HEK293 (cell line): ENCODE data around the gene IRF1.

Experiments
- CTCF ChIA-PET: fragments of 350-600 bp; formaldehyde crosslinking; extraction: SDS; loops from one replicate; lab custom pipeline; 2021; ENCODE audit warnings: antibody characterized with exemption; lab: Yijun Ruan, JAX
- POLR2A ChIA-PET: fragments of 300-600 bp; formaldehyde crosslinking; extraction: SDS; loops from one replicate; lab custom pipeline; 2020; ENCODE audit warnings: antibody characterized with exemption, inconsistent platforms; lab: Yijun Ruan, JAX
- H3K27ac ChIP-seq: fragments of 200-500 bp; sonication (Bioruptor generic); 2 replicates; pipeline ENCODE4 v1.5.1; 2014; ENCODE audit warnings: low read depth, low read length, control low read depth, inconsistent platforms; ENCODE audit errors: extremely low read depth
- H3K36me3 ChIP-seq, 2 experiments: fragments of 200-500 bp in 1 of 2; sonication (Bioruptor generic) in 1 of 2; 1 replicate in 1 of 2; 2 replicates in 1 of 2; pipeline ENCODE4 v1.5.1; 2014 to 2017; ENCODE audit warnings: inconsistent platforms in 2 of 2, low read length in 2 of 2; ENCODE audit not compliant: control insufficient read depth in 2 of 2, insufficient read depth in 1 of 2
- H3K4me1 ChIP-seq: fragments of 200-500 bp; sonication (Bioruptor generic); 2 replicates; pipeline ENCODE4 v1.5.1; 2014; ENCODE audit warnings: mild to moderate bottlenecking, low read length, inconsistent platforms; ENCODE audit not compliant: control insufficient read depth, insufficient read depth
- H3K4me3 ChIP-seq: 2 replicates; pipeline ENCODE4 v1.5.1; 2011; ENCODE audit warnings: low read depth, mild to moderate bottlenecking, control low read depth, low read length, moderate library complexity
- H3K9me3 ChIP-seq: fragments of 200-500 bp; sonication (Bioruptor generic); 2 replicates; pipeline ENCODE4 v1.5.1; 2014; ENCODE audit warnings: low read depth, low read length, inconsistent platforms; ENCODE audit not compliant: control insufficient read depth, insufficient read depth
- FEZF1 ChIP-seq: fragments of 450-650 bp; formaldehyde crosslinking; IDR thresholded peaks from 2 replicates; pipeline ENCODE4 v1.5.1; 2016; ENCODE audit warnings: missing biosample characterization, missing genetic modification characterization
- KLF16 ChIP-seq: fragments of 450-650 bp; formaldehyde crosslinking; IDR thresholded peaks from 2 replicates; pipeline ENCODE4 v1.5.1; 2017; ENCODE audit warnings: missing biosample characterization, missing genetic modification characterization
- MZF1 ChIP-seq: fragments of 450-650 bp; formaldehyde crosslinking; IDR thresholded peaks from 2 replicates; pipeline ENCODE4 v1.5.1; 2017; ENCODE audit warnings: missing biosample characterization, missing genetic modification characterization, borderline replicate concordance
- REPIN1 ChIP-seq: fragments of 450-650 bp; formaldehyde crosslinking; IDR thresholded peaks from 2 replicates; pipeline ENCODE4 v1.5.1; 2017; ENCODE audit warnings: missing biosample characterization, missing genetic modification characterization, low read depth
- ZNF138 ChIP-seq: fragments of 450-650 bp; formaldehyde crosslinking; IDR thresholded peaks from 2 replicates; pipeline ENCODE4 v1.5.1; 2016; ENCODE audit warnings: missing biosample characterization, missing genetic modification characterization, borderline replicate concordance
- ZNF248 ChIP-seq: fragments of 450-650 bp; formaldehyde crosslinking; IDR thresholded peaks from 2 replicates; pipeline ENCODE4 v1.5.1; 2017; ENCODE audit warnings: missing biosample characterization, missing genetic modification characterization
- ZNF391 ChIP-seq: fragments of 450-650 bp; formaldehyde crosslinking; IDR thresholded peaks from 2 replicates; pipeline ENCODE4 v1.5.1; 2016; ENCODE audit warnings: low read depth, missing biosample characterization, missing genetic modification characterization, borderline replicate concordance
- ZNF521 ChIP-seq: fragments of 450-650 bp; formaldehyde crosslinking; IDR thresholded peaks from 2 replicates; pipeline ENCODE4 v1.5.1; 2017; ENCODE audit warnings: missing biosample characterization, mild to moderate bottlenecking, missing genetic modification characterization
- ZNF530 ChIP-seq: fragments of 450-650 bp; formaldehyde crosslinking; IDR thresholded peaks from 2 replicates; pipeline ENCODE4 v1.5.1; 2016; ENCODE audit warnings: low read depth, missing biosample characterization, missing genetic modification characterization
- ZNF600 ChIP-seq: fragments of 450-650 bp; formaldehyde crosslinking; IDR thresholded peaks from 2 replicates; pipeline ENCODE4 v1.5.1; 2016; ENCODE audit warnings: missing biosample characterization, missing genetic modification characterization
- ZNF621 ChIP-seq: fragments of 450-650 bp; formaldehyde crosslinking; IDR thresholded peaks from 2 replicates; pipeline ENCODE4 v1.5.1; 2017; ENCODE audit warnings: missing biosample characterization, missing genetic modification characterization
- ZNF623 ChIP-seq: fragments of 450-650 bp; formaldehyde crosslinking; IDR thresholded peaks from 2 replicates; pipeline ENCODE4 v1.5.1; 2016; ENCODE audit warnings: missing biosample characterization, missing genetic modification characterization
- ZNF707 ChIP-seq: fragments of 450-650 bp; formaldehyde crosslinking; IDR thresholded peaks from 2 replicates; pipeline ENCODE4 v1.5.1; 2016; ENCODE audit warnings: missing biosample characterization, missing genetic modification characterization
- ZNF777 ChIP-seq: fragments of 450-650 bp; formaldehyde crosslinking; IDR thresholded peaks from 2 replicates; pipeline ENCODE4 v1.5.1; 2017; ENCODE audit warnings: missing biosample characterization, missing genetic modification characterization, borderline replicate concordance
- TF ChIP-seq, protein P1 (sequence below): fragments of 450-650 bp; formaldehyde crosslinking; IDR thresholded peaks from 2 replicates; pipeline ENCODE4 v1.5.1; 2016; ENCODE audit warnings: missing biosample characterization, missing genetic modification characterization, borderline replicate concordance
- TF ChIP-seq, protein P2 (sequence below): fragments of 450-650 bp; formaldehyde crosslinking; IDR thresholded peaks from 2 replicates; pipeline ENCODE4 v1.5.1; 2017; ENCODE audit warnings: missing biosample characterization, mild to moderate bottlenecking, missing genetic modification characterization, moderate library complexity
- TF ChIP-seq, protein P3 (sequence below): fragments of 450-650 bp; formaldehyde crosslinking; conservative IDR thresholded peaks from 2 replicates; pipeline ENCODE4 v1.5.1; 2016; ENCODE audit warnings: low read depth, missing biosample characterization, missing genetic modification characterization
- TF ChIP-seq, protein P4 (sequence below): fragments of 450-650 bp; formaldehyde crosslinking; IDR thresholded peaks from 2 replicates; pipeline ENCODE4 v1.5.1; 2016; ENCODE audit warnings: missing biosample characterization, missing genetic modification characterization
- TF ChIP-seq, protein P5 (sequence below): fragments of 450-650 bp; formaldehyde crosslinking; IDR thresholded peaks from 2 replicates; pipeline ENCODE4 v1.5.0; 2017; ENCODE audit warnings: missing biosample characterization, missing genetic modification characterization, borderline replicate concordance
- TF ChIP-seq, protein P6 (sequence below): fragments of 450-650 bp; formaldehyde crosslinking; optimal IDR thresholded peaks from 2 replicates; pipeline ENCODE3; 2016; ENCODE audit warnings: missing biosample characterization, mild to moderate bottlenecking, missing genetic modification characterization

IRF1 gene

DNA sequence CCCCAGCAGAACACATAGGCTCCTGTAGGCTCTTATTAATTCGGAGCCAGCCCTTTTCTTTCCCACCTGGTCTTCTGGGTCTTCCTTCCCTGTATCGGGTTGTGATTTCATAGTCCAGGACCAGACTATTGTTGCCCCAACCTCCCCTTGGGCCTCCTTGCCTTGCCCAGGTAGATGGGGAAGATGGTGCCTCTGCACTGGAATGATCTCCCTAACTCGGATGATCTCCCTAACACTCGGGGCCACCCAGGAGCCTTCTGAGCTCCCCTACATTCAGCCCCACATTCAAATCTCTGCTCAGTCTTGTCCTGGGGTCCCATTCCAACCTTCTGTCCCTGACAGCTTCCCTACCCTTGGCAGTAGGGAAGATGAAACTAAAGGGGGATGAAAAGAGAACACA lies 2.7 kb upstream of the IRF1 start:
- POLR2A ChIA-PET = interaction anchor here (1.3 kb wide), 1 partner anchor 200 kb away, joined by 3 read pairs; no protein-coding TSS in a partner anchor
- H3K27ac ChIP-seq = no peak overlapping the region
- TF ChIP-seq REPIN1 (tag by site-specific recombination) (no peak), ZNF138 (tag by site-specific recombination) (no peak), MZF1 (tag by site-specific recombination) (no peak), ZNF623 (tag by site-specific recombination) (no peak), ZNF391 (tag by site-specific recombination) (no peak), FEZF1 (tag by site-specific recombination) (no peak), ZNF777 (no peak), ZNF621 (tag by site-specific recombination) (no peak), ZNF248 (tag by site-specific recombination) (no peak), ZNF707 (tag by site-specific recombination) (no peak), ZNF521 (tag by site-specific recombination) (no peak), KLF16 (tag by site-specific recombination) (no peak), ZNF600 (tag by site-specific recombination) (no peak), ZNF530 (tag by site-specific recombination) (no peak)
- TF ChIP-seq, protein P1, sequence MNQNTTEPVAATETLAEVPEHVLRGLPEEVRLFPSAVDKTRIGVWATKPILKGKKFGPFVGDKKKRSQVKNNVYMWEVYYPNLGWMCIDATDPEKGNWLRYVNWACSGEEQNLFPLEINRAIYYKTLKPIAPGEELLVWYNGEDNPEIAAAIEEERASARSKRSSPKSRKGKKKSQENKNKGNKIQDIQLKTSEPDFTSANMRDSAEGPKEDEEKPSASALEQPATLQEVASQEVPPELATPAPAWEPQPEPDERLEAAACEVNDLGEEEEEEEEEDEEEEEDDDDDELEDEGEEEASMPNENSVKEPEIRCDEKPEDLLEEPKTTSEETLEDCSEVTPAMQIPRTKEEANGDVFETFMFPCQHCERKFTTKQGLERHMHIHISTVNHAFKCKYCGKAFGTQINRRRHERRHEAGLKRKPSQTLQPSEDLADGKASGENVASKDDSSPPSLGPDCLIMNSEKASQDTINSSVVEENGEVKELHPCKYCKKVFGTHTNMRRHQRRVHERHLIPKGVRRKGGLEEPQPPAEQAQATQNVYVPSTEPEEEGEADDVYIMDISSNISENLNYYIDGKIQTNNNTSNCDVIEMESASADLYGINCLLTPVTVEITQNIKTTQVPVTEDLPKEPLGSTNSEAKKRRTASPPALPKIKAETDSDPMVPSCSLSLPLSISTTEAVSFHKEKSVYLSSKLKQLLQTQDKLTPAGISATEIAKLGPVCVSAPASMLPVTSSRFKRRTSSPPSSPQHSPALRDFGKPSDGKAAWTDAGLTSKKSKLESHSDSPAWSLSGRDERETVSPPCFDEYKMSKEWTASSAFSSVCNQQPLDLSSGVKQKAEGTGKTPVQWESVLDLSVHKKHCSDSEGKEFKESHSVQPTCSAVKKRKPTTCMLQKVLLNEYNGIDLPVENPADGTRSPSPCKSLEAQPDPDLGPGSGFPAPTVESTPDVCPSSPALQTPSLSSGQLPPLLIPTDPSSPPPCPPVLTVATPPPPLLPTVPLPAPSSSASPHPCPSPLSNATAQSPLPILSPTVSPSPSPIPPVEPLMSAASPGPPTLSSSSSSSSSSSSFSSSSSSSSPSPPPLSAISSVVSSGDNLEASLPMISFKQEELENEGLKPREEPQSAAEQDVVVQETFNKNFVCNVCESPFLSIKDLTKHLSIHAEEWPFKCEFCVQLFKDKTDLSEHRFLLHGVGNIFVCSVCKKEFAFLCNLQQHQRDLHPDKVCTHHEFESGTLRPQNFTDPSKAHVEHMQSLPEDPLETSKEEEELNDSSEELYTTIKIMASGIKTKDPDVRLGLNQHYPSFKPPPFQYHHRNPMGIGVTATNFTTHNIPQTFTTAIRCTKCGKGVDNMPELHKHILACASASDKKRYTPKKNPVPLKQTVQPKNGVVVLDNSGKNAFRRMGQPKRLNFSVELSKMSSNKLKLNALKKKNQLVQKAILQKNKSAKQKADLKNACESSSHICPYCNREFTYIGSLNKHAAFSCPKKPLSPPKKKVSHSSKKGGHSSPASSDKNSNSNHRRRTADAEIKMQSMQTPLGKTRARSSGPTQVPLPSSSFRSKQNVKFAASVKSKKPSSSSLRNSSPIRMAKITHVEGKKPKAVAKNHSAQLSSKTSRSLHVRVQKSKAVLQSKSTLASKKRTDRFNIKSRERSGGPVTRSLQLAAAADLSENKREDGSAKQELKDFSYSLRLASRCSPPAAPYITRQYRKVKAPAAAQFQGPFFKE (tag by site-specific recombination) = no peak
- TF ChIP-seq, protein P2, sequence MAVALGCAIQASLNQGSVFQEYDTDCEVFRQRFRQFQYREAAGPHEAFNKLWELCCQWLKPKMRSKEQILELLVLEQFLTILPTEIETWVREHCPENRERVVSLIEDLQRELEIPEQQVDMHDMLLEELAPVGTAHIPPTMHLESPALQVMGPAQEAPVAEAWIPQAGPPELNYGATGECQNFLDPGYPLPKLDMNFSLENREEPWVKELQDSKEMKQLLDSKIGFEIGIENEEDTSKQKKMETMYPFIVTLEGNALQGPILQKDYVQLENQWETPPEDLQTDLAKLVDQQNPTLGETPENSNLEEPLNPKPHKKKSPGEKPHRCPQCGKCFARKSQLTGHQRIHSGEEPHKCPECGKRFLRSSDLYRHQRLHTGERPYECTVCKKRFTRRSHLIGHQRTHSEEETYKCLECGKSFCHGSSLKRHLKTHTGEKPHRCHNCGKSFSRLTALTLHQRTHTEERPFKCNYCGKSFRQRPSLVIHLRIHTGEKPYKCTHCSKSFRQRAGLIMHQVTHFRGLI (tag by site-specific recombination) = no peak
- TF ChIP-seq, protein P3, sequence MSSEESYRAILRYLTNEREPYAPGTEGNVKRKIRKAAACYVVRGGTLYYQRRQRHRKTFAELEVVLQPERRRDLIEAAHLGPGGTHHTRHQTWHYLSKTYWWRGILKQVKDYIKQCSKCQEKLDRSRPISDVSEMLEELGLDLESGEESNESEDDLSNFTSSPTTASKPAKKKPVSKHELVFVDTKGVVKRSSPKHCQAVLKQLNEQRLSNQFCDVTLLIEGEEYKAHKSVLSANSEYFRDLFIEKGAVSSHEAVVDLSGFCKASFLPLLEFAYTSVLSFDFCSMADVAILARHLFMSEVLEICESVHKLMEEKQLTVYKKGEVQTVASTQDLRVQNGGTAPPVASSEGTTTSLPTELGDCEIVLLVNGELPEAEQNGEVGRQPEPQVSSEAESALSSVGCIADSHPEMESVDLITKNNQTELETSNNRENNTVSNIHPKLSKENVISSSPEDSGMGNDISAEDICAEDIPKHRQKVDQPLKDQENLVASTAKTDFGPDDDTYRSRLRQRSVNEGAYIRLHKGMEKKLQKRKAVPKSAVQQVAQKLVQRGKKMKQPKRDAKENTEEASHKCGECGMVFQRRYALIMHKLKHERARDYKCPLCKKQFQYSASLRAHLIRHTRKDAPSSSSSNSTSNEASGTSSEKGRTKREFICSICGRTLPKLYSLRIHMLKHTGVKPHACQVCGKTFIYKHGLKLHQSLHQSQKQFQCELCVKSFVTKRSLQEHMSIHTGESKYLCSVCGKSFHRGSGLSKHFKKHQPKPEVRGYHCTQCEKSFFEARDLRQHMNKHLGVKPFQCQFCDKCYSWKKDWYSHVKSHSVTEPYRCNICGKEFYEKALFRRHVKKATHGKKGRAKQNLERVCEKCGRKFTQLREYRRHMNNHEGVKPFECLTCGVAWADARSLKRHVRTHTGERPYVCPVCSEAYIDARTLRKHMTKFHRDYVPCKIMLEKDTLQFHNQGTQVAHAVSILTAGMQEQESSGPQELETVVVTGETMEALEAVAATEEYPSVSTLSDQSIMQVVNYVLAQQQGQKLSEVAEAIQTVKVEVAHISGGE (tag by site-specific recombination) = no peak
- TF ChIP-seq, protein P4, sequence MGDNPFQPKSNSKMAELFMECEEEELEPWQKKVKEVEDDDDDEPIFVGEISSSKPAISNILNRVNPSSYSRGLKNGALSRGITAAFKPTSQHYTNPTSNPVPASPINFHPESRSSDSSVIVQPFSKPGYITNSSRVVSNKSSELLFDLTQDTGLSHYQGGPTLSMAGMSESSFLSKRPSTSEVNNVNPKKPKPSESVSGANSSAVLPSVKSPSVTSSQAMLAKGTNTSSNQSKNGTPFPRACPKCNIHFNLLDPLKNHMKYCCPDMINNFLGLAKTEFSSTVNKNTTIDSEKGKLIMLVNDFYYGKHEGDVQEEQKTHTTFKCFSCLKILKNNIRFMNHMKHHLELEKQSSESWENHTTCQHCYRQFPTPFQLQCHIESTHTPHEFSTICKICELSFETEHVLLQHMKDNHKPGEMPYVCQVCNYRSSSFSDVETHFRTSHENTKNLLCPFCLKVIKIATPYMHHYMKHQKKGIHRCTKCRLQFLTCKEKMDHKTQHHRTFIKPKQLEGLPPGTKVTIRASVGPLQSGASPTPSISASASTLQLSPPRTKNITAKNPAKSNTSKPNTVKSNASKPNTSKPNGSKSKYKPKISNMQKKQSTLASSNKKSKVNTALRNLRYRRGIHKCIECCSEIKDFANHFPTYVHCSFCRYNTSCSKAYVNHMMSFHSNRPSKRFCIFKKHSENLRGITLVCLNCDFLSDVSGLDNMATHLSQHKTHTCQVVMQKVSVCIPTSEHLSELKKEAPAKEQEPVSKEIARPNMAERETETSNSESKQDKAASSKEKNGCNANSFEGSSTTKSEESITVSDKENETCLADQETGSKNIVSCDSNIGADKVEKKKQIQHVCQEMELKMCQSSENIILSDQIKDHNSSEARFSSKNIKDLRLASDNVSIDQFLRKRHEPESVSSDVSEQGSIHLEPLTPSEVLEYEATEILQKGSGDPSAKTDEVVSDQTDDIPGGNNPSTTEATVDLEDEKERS (tag by site-specific recombination) = no peak
- TF ChIP-seq, protein P5, sequence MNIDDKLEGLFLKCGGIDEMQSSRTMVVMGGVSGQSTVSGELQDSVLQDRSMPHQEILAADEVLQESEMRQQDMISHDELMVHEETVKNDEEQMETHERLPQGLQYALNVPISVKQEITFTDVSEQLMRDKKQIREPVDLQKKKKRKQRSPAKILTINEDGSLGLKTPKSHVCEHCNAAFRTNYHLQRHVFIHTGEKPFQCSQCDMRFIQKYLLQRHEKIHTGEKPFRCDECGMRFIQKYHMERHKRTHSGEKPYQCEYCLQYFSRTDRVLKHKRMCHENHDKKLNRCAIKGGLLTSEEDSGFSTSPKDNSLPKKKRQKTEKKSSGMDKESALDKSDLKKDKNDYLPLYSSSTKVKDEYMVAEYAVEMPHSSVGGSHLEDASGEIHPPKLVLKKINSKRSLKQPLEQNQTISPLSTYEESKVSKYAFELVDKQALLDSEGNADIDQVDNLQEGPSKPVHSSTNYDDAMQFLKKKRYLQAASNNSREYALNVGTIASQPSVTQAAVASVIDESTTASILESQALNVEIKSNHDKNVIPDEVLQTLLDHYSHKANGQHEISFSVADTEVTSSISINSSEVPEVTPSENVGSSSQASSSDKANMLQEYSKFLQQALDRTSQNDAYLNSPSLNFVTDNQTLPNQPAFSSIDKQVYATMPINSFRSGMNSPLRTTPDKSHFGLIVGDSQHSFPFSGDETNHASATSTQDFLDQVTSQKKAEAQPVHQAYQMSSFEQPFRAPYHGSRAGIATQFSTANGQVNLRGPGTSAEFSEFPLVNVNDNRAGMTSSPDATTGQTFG (tag by site-specific recombination) = no peak
- TF ChIP-seq, protein P6, sequence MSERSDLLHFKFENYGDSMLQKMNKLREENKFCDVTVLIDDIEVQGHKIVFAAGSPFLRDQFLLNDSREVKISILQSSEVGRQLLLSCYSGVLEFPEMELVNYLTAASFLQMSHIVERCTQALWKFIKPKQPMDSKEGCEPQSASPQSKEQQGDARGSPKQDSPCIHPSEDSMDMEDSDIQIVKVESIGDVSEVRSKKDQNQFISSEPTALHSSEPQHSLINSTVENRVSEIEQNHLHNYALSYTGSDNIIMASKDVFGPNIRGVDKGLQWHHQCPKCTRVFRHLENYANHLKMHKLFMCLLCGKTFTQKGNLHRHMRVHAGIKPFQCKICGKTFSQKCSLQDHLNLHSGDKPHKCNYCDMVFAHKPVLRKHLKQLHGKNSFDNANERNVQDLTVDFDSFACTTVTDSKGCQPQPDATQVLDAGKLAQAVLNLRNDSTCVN (tag by site-specific recombination) = no peak
- TF ChIP-seq, all 188 proteins: peak for 0
- H3K4me3 ChIP-seq = no peak overlapping the region
- no peaks in the 10 kb centered on the region for H3K9me3 ChIP-seq
- H3K4me1 ChIP-seq = peaks cover 6% of the 10 kb centered on the region
- CTCF ChIA-PET = interaction anchor here (1.6 kb wide), 1 partner anchor 8 kb away, joined by 3 read pairs; no protein-coding TSS in a partner anchor
- H3K36me3 ChIP-seq = peaks cover 0 to 8% of the 10 kb centered on the region in 2 experiments; a peak in 1 of 3 replicates
